ENCODE results near the gene SLC31A2. TPM values are rescaled to one million over a fixed set of nuclear protein-coding genes. Genes with fewer than 3 reads are reported as not detected.

SLC31A2 gene
- total and polyA plus RNA-seq, 2 donors from 2014 or later, result 10.6 to 18.6 TPM

- Histone ChIP-seq H3K27me3 (ENCODE audit: control insufficient read depth, insufficient read depth, low read length) (no peaks in the 10 kb centered on the region), H3K27ac (ENCODE audit: low read depth in 2 of 2, low read length in 2 of 2) (no peak overlapping the region), H3K9me3 (ENCODE audit: control insufficient read depth in 2 of 3, insufficient read depth in 1 of 3, low read length in 3 of 3) (no peaks in the 10 kb centered on the region), H3K4me1 (ENCODE audit: control insufficient read depth in 2 of 3, insufficient read depth in 2 of 3, low read depth in 1 of 3, low read length in 3 of 3) (no peaks in the 10 kb centered on the region), H3K9ac (ENCODE audit: low read length in 3 of 3) (no peak overlapping the region), H3K36me3 (ENCODE audit: control insufficient read depth in 2 of 3, insufficient read depth in 3 of 3, low read length in 3 of 3) (peaks cover 15 to 60% (median 44%) of the 10 kb centered on the region in 3 donors), H3K4me3 (ENCODE audit: low read length in 3 of 3) (no peak overlapping the region)
- no peak for DNase-seq
- TF ChIP-seq, protein P1, sequence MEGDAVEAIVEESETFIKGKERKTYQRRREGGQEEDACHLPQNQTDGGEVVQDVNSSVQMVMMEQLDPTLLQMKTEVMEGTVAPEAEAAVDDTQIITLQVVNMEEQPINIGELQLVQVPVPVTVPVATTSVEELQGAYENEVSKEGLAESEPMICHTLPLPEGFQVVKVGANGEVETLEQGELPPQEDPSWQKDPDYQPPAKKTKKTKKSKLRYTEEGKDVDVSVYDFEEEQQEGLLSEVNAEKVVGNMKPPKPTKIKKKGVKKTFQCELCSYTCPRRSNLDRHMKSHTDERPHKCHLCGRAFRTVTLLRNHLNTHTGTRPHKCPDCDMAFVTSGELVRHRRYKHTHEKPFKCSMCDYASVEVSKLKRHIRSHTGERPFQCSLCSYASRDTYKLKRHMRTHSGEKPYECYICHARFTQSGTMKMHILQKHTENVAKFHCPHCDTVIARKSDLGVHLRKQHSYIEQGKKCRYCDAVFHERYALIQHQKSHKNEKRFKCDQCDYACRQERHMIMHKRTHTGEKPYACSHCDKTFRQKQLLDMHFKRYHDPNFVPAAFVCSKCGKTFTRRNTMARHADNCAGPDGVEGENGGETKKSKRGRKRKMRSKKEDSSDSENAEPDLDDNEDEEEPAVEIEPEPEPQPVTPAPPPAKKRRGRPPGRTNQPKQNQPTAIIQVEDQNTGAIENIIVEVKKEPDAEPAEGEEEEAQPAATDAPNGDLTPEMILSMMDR (IDR thresholded peaks at IDR 0.05; ENCODE audit: borderline replicate concordance, extremely low read depth, insufficient read depth), result no peak
- no peak for FAIRE-seq
- intact Hi-C loops (cut with DNase I), result no loop called here
These were observed 29.0 kb downstream of the SLC31A2 start for GRCh38 chr9:113179839-113180238.

- intact Hi-C loops (cut with DNase I), result no loop called here
- Histone ChIP-seq H3K9ac (ENCODE audit: low read length in 3 of 3) (no peak overlapping the region), H3K27ac (ENCODE audit: low read depth in 2 of 2, low read length in 2 of 2) (no peak overlapping the region), H3K36me3 (ENCODE audit: control insufficient read depth in 2 of 3, insufficient read depth in 3 of 3, low read length in 3 of 3) (peaks cover 20 to 65% (median 54%) of the 10 kb centered on the region in 3 donors), H3K27me3 (ENCODE audit: control insufficient read depth, insufficient read depth, low read length) (no peaks in the 10 kb centered on the region), H3K9me3 (ENCODE audit: control insufficient read depth in 2 of 3, insufficient read depth in 1 of 3, low read length in 3 of 3) (no peaks in the 10 kb centered on the region), H3K4me3 (ENCODE audit: low read length in 3 of 3) (no peak overlapping the region), H3K4me1 (ENCODE audit: control insufficient read depth in 2 of 3, insufficient read depth in 2 of 3, low read depth in 1 of 3, low read length in 3 of 3) (no peaks in the 10 kb centered on the region)
- TF ChIP-seq, protein P1 (IDR thresholded peaks at IDR 0.05; ENCODE audit: borderline replicate concordance, extremely low read depth, insufficient read depth), result no peak
- no peak for FAIRE-seq
- no peak for DNase-seq
These were observed 30.4 kb downstream of the SLC31A2 start for GRCh38 chr9:113181165-113181564.

- FAIRE-seq (no peak), DNase-seq (no peak)
- no peaks in the 10 kb centered on the region for H3K9me3 ChIP-seq (ENCODE audit: control insufficient read depth in 2 of 3, insufficient read depth in 1 of 3, low read length in 3 of 3)
- H3K27me3 ChIP-seq (ENCODE audit: control insufficient read depth, insufficient read depth, low read length), result no peaks in the 10 kb centered on the region
- peaks cover 25 to 66% (median 60%) of the 10 kb centered on the region in 3 donors for H3K36me3 ChIP-seq (ENCODE audit: control insufficient read depth in 2 of 3, insufficient read depth in 3 of 3, low read length in 3 of 3)
- TF ChIP-seq, protein P1 (IDR thresholded peaks at IDR 0.05; ENCODE audit: borderline replicate concordance, extremely low read depth, insufficient read depth), result no peak
- H3K4me1 ChIP-seq (ENCODE audit: control insufficient read depth in 2 of 3, insufficient read depth in 2 of 3, low read depth in 1 of 3, low read length in 3 of 3), result no peaks in the 10 kb centered on the region
- no peak overlapping the region for H3K27ac ChIP-seq (ENCODE audit: low read depth in 2 of 2, low read length in 2 of 2)
- no peak overlapping the region for H3K9ac ChIP-seq (ENCODE audit: low read length in 3 of 3)
- no peak overlapping the region for H3K4me3 ChIP-seq (ENCODE audit: low read length in 3 of 3)
- intact Hi-C loops (cut with DNase I), result no loop called here
These were observed 33.2 kb downstream of the SLC31A2 start for GRCh38 chr9:113183956-113184488.

DNA sequence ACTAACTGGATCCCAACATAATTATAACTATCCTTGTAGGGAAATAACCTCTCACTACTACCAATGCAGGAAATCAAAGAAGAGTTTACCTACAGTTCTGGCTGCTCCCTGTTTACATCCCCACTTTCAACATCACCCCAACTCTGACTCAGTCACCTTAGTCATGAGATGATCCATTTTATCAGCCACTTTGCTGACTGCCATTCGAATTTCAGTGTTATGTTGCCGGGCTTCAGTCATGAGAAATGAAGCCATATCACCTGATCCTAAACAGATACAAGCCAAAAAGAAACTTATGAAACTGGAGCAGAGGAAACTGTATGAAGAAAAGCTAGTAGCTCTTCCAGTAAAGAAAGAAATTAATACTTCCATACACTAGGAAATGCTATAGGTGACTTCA, 33.7 kb downstream of the SLC31A2 start:
- no peak overlapping the region for H3K9ac ChIP-seq (ENCODE audit: low read length in 3 of 3)
- DNase-seq, result no peak
- no peaks in the 10 kb centered on the region for H3K9me3 ChIP-seq (ENCODE audit: control insufficient read depth in 2 of 3, insufficient read depth in 1 of 3, low read length in 3 of 3)
- TF ChIP-seq, protein P1 (IDR thresholded peaks at IDR 0.05; ENCODE audit: borderline replicate concordance, extremely low read depth, insufficient read depth), result no peak
- intact Hi-C loops (cut with DNase I), result no loop called here
- H3K4me3 ChIP-seq (ENCODE audit: low read length in 3 of 3), result no peak overlapping the region
- no peaks in the 10 kb centered on the region for H3K4me1 ChIP-seq (ENCODE audit: control insufficient read depth in 2 of 3, insufficient read depth in 2 of 3, low read depth in 1 of 3, low read length in 3 of 3)
- no peak for FAIRE-seq
- H3K27me3 ChIP-seq (ENCODE audit: control insufficient read depth, insufficient read depth, low read length), result no peaks in the 10 kb centered on the region
- H3K36me3 ChIP-seq (ENCODE audit: control insufficient read depth in 2 of 3, insufficient read depth in 3 of 3, low read length in 3 of 3), result peaks cover 25 to 66% (median 60%) of the 10 kb centered on the region in 3 donors
- no peak overlapping the region for H3K27ac ChIP-seq (ENCODE audit: low read depth in 2 of 2, low read length in 2 of 2)

Data from kidney (tissue), 14 donors.